BE2C (cell line): ENCODE results near the gene ZBTB16.

ENCODE experiments used
- DNase-seq: peaks from one replicate; pipeline ENCODE4 v3.0.0-alpha.2; 2020
- H3K27me3 ChIP-seq: fragments of 250-450 bp; sonication (Bioruptor Pico); 2 replicates; pipeline ENCODE4 v1.5.1; 2020; ENCODE audit warnings: mild to moderate bottlenecking
- H3K36me3 ChIP-seq: fragments of 250-450 bp; sonication (Bioruptor Pico); 2 replicates; pipeline ENCODE4 v1.5.1; 2020; ENCODE audit warnings: mild to moderate bottlenecking
- H3K4me1 ChIP-seq: fragments of 250-450 bp; sonication (Bioruptor Pico); 2 replicates; pipeline ENCODE4 v1.5.1; 2020
- H3K4me3 ChIP-seq: 2 replicates; pipeline ENCODE4 v1.5.1; 2011; ENCODE audit warnings: low read depth, low read length
- H3K9me3 ChIP-seq: fragments of 250-450 bp; sonication (Bioruptor Pico); 2 replicates; pipeline ENCODE4 v1.5.1; 2020
- TF ChIP-seq, protein P1 (sequence below): IDR thresholded peaks from 2 replicates; pipeline ENCODE4 v1.5.1; 2012; ENCODE audit warnings: mild to moderate bottlenecking, low read depth, low read length

Gene ZBTB16

DNA sequence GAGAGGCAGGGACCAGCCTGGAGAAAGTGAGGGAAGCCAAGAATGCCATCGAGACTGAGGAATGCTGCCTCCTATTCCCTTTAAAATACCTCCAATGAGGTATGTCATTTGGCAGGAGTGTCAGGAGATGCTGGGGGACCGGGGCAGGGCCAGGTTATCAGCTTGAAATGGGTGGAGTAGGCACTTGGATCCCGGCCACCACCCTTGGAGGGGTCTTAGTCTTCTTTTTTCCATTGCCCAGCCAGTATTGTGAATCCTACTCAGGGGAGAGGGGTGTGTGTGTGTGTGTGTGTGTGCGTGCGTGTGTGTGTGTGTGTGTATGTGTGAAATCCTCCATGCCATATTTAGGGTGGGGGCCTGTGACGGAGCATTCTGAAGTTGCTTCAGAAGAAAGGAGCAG lies 116.2 kb downstream of the ZBTB16 start:
- TF ChIP-seq, protein P1, sequence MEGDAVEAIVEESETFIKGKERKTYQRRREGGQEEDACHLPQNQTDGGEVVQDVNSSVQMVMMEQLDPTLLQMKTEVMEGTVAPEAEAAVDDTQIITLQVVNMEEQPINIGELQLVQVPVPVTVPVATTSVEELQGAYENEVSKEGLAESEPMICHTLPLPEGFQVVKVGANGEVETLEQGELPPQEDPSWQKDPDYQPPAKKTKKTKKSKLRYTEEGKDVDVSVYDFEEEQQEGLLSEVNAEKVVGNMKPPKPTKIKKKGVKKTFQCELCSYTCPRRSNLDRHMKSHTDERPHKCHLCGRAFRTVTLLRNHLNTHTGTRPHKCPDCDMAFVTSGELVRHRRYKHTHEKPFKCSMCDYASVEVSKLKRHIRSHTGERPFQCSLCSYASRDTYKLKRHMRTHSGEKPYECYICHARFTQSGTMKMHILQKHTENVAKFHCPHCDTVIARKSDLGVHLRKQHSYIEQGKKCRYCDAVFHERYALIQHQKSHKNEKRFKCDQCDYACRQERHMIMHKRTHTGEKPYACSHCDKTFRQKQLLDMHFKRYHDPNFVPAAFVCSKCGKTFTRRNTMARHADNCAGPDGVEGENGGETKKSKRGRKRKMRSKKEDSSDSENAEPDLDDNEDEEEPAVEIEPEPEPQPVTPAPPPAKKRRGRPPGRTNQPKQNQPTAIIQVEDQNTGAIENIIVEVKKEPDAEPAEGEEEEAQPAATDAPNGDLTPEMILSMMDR, result no peak
- H3K36me3 ChIP-seq, result no peaks in the 10 kb centered on the region
- H3K27me3 ChIP-seq, result peaks cover 35% of the 10 kb centered on the region
- no peak overlapping the region for H3K4me3 ChIP-seq
- H3K4me1 ChIP-seq, result no peaks in the 10 kb centered on the region
- no peaks in the 10 kb centered on the region for H3K9me3 ChIP-seq
- DNase-seq, result no peak

DNA sequence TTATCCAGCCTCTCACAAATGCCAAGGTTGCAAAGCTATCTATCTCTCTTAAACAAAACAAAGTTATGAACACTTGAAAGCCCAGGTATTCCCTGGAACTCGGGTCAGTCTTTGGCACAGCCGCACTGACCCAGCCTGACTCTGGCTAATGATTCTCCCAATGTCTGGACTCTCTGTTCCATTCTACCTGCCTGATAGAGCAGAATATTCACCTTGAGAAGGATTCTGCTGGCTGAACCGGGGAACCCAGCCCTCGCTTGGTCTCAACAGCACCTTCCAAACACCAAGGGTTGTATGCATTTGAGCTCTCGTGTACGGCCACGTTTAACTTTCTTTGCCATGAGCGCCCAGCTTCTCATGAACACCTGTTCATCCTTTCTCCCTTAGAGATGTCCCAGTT lies 116.8 kb downstream of the ZBTB16 start:
- no peak for DNase-seq
- Histone ChIP-seq H3K9me3 (no peaks in the 10 kb centered on the region), H3K27me3 (peaks cover 36% of the 10 kb centered on the region), H3K4me1 (no peaks in the 10 kb centered on the region), H3K4me3 (no peak overlapping the region), H3K36me3 (no peaks in the 10 kb centered on the region)
- TF ChIP-seq, protein P1, result no peak

DNA sequence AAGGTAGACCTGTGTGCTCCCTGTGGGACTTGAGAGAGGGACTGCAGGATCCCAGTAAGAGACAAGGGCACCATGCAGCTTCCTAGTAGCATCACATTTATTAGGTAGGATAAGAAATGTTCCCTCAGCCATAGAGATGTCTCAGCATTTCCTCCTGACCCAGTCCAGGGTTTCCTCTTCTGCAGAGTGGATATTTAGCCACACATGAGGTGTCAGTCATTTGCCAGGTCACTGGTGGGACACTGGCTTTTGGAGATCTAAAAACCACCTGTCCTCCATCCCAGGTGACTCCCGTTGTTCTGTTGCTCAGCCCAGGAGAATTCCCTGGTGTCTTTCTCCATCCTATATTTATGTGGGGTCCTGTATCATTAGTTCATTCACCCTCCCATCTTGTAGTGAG lies 119.1 kb downstream of the ZBTB16 start:
- no peaks in the 10 kb centered on the region for H3K36me3 ChIP-seq
- no peak for DNase-seq
- H3K9me3 ChIP-seq, result no peaks in the 10 kb centered on the region
- peaks cover 36% of the 10 kb centered on the region for H3K27me3 ChIP-seq
- no peak overlapping the region for H3K4me3 ChIP-seq
- no peaks in the 10 kb centered on the region for H3K4me1 ChIP-seq
- TF ChIP-seq, protein P1, result no peak

DNA sequence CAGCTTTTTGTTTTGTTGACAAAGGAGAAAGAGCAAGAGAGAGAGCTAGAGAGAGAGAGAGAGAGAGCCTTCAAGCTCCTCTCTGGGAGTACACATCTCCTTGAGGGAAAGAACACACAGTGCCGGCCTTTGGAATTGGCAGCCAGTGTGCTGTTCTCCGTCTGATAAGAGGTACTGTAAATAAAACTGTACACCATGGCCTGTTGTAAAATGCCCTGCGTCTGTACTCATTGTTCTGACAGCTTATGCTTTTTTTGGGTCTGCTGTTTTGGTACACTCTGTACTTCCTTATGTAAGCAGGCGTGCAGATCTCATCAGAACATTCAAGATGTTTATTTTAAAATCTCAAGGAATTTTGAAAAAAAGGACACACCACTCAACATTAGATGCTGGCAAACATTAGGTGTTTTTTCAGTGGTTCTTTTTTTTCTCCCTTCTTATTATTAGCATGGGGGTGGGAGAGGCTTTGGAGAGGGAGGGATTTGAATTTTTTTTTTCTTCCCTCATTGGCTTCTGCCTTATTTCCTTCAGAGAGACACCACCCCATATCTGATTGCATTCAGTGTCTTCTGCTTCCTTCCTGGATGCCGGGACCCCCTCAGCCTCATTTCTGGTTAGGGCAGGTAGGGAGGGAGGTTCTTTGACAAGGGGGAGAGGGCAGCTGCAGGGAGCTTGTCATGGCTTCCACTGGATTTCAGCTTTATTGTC lies 119.9 kb downstream of the ZBTB16 start:
- no peak overlapping the region for H3K4me3 ChIP-seq
- no peaks in the 10 kb centered on the region for H3K4me1 ChIP-seq
- no peaks in the 10 kb centered on the region for H3K9me3 ChIP-seq
- peaks cover 36% of the 10 kb centered on the region for H3K27me3 ChIP-seq
- DNase-seq, result no peak
- no peaks in the 10 kb centered on the region for H3K36me3 ChIP-seq
- TF ChIP-seq, protein P1, result no peak

DNA sequence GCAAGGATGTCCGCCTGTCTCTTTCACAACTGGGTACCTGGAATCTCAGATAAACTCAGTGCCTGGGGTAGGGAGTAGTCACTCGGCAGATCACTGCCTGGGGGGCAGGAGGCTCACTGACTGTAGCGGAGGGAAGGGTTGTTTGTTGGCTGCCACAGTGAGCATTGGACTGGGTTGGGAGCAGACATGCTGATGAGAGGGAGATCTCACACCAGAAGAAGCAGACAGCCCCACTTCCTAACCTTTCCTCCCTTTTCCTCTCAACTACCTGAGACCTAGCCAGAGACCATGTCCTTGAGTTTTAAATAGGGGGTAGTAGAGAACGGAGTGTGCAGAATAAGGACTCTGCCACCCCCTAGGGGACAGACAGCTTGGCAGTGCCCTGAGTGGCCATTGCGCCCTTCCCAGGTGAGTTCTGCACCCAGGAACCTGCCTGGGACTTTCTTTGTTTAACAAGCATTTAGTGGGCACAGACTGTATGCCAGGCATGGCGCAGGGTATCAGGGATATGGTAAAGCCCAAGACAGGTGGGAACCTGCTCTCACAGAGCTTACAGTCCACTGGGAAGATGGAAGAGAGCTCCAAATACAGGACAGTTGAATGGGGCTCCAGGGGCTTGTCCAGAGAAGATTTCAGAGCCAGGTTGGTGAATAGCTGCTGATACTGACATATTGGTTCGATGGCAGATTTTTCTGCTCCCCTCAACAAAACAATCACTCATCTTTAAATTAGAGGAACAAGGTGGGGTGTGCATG lies 121.0 kb downstream of the ZBTB16 start:
- no peaks in the 10 kb centered on the region for H3K9me3 ChIP-seq
- TF ChIP-seq, protein P1, result peak; percentile 82
- no peak overlapping the region for H3K4me3 ChIP-seq
- no peaks in the 10 kb centered on the region for H3K4me1 ChIP-seq
- H3K36me3 ChIP-seq, result no peaks in the 10 kb centered on the region
- H3K27me3 ChIP-seq, result peaks cover 30% of the 10 kb centered on the region
- DNase-seq, result peak; percentile 64

DNA sequence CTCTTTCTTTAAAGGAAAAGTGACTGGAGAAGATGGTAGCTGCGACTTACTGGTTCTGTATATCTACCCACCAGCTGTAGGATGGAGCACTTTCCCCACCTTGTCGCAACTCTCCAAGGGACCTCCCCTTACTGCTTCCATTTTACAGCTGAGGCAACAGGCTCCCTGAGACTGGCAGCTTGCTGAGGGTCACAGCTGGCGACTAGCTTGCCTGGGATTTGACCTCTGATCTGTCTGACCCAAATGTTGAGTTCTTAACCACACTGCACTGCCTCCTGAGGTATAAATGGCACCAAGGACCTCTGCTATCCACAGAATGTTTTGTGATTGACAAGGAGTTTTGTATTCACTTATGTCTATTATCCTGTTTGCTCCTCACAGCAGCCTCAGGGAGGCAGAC lies 121.7 kb downstream of the ZBTB16 start:
- Histone ChIP-seq H3K4me3 (no peak overlapping the region), H3K27me3 (peaks cover 28% of the 10 kb centered on the region), H3K36me3 (no peaks in the 10 kb centered on the region), H3K9me3 (no peaks in the 10 kb centered on the region), H3K4me1 (no peaks in the 10 kb centered on the region)
- DNase-seq, result no peak
- TF ChIP-seq, protein P1, result no peak
